Glutamatergic neuron (in vitro differentiated cells): ENCODE results near the gene SPTAN1. TPM values are rescaled to one million over a fixed set of nuclear protein-coding genes. Genes with fewer than 3 reads are reported as not detected.

ENCODE experiments used
- DNase-seq: peaks from one replicate; pipeline ENCODE4 v3.0.0; 2022
- H3K27ac Mint-ChIP-seq: one replicate; pipeline ENCODE4 v1.8.0; 2020; ENCODE audit warnings: mild to moderate bottlenecking, mixed read lengths, inconsistent platforms; ENCODE audit not compliant: unreplicated experiment
- H3K27me3 Mint-ChIP-seq: one replicate; pipeline ENCODE4 v1.8.0; 2020; ENCODE audit warnings: mild to moderate bottlenecking, moderate library complexity, mixed read lengths, inconsistent platforms; ENCODE audit not compliant: unreplicated experiment
- H3K36me3 Mint-ChIP-seq: one replicate; pipeline ENCODE4 v1.8.0; 2020; ENCODE audit warnings: mild to moderate bottlenecking, mixed read lengths, inconsistent platforms; ENCODE audit not compliant: unreplicated experiment
- H3K4me1 Mint-ChIP-seq: one replicate; pipeline ENCODE4 v1.8.0; 2020; ENCODE audit warnings: mild to moderate bottlenecking, low read depth, mixed read lengths, inconsistent platforms; ENCODE audit not compliant: unreplicated experiment
- H3K4me3 Mint-ChIP-seq: one replicate; pipeline ENCODE4 v1.8.0; 2020; ENCODE audit warnings: mild to moderate bottlenecking, mixed read lengths, inconsistent platforms; ENCODE audit not compliant: unreplicated experiment
- H3K9me3 Mint-ChIP-seq: one replicate; pipeline ENCODE4 v1.8.0; 2020; ENCODE audit warnings: mild to moderate bottlenecking, moderate library complexity, mixed read lengths, inconsistent platforms; ENCODE audit not compliant: unreplicated experiment
- CTCF ChIP-seq: fragments of 200-600 bp; sonication (generic); IDR thresholded peaks from one replicate; pipeline ENCODE4 v1.5.0; 2021; ENCODE audit not compliant: partially characterized antibody, unreplicated experiment
- total RNA-seq: library from RNA; stranded (reverse); fragmentation: NEBNext Ultra II Directional; extraction: Animal tissue kit (Norgen Biotek cat#: 25700); gene quantifications from one replicate; pipeline ENCODE4 v1.2.1, GENCODE V29; 2021; ENCODE audit not compliant: unreplicated experiment

Gene SPTAN1
- total RNA-seq, 1 donor from 2014 or later, result 750 TPM

- Mint-ChIP-seq H3K27ac (no peak overlapping the region), H3K36me3 (no peaks in the 10 kb centered on the region), H3K4me1 (peaks cover 38% of the 10 kb centered on the region), H3K27me3 (peaks cover 4% of the 10 kb centered on the region), H3K4me3 (no peak overlapping the region), H3K9me3 (peaks cover 6% of the 10 kb centered on the region)
- DNase-seq, result no peak
- TF ChIP-seq CTCF, result no peak
Observed at GRCh38 chr9:128554155-128554862, 1.9 kb downstream of the SPTAN1 start.

DNA sequence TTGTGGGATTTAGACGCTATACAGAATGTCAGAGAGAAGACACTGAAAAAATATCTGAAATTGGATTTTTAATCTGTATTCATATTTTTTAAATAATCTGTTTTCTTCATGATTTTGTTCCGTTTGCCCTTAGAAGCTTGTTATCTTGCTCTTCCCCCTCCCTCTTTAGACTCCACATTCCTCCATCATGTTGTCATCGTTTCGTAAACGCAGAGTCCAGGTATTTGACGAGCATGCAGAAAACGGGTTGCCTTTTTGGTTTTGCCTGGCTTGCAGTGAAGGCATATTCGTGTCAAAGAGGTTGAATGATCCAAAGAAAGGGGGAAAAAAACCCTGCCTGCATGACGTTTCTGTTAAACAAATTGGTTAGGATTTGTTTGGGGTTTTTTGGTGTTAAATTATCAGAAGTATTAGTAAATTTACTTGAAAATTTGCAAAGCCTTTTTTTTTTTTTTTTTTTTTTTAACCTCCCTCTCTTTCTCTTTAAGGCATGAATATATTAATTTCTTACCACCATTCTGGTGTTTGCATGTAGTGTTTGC lies 2.9 kb downstream of the SPTAN1 start:
- Mint-ChIP-seq H3K4me3 (no peak overlapping the region), H3K36me3 (no peaks in the 10 kb centered on the region), H3K27me3 (peaks cover 4% of the 10 kb centered on the region), H3K4me1 (peaks cover 31% of the 10 kb centered on the region), H3K27ac (no peak overlapping the region), H3K9me3 (peaks cover 6% of the 10 kb centered on the region)
- no peak for TF ChIP-seq CTCF
- DNase-seq, result no peak

DNA sequence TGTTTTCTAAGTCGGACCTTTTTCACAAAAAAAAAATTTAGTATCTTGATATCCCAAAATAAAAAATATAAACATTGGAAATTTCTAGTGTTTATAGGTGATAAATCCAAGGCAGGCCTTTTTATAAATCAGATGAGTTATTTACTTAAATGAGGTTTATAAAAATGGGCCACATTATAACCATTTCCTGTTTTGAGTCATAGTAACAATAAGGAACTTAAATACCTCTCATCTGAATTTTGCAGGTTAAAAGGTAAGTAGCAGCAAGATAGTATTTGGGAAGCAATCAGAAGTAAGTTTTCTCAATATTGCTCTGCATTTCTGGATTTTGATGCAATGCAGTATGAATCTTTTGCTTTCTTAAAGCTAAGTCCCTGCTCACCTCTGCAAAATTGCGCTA lies 3.9 kb downstream of the SPTAN1 start:
- Mint-ChIP-seq H3K27ac (no peak overlapping the region), H3K9me3 (peaks cover 6% of the 10 kb centered on the region), H3K36me3 (no peaks in the 10 kb centered on the region), H3K4me3 (no peak overlapping the region), H3K4me1 (peaks cover 24% of the 10 kb centered on the region), H3K27me3 (peaks cover 4% of the 10 kb centered on the region)
- no peak for DNase-seq
- TF ChIP-seq CTCF, result no peak

- Mint-ChIP-seq H3K4me3 (peak overlapping the region; percentile 49), H3K36me3 (no peaks in the 10 kb centered on the region), H3K27me3 (no peaks in the 10 kb centered on the region), H3K9me3 (no peaks in the 10 kb centered on the region), H3K4me1 (peaks cover 24% of the 10 kb centered on the region), H3K27ac (peak overlapping the region; percentile 53)
- no peak for DNase-seq
- no peak for TF ChIP-seq CTCF
Observed at GRCh38 chr9:128556926-128557634, 4.7 kb downstream of the SPTAN1 start.
